Upper lobe of left lung (tissue), 4 donors: ENCODE data around the gene CD164L2.

ENCODE experiments used
- EP300 ChIP-seq, 4 donors: sonication (generic); formaldehyde crosslinking; IDR thresholded peaks; one replicate each; pipeline ENCODE4 v1.5.1; 2017; ENCODE audit warnings: antibody characterized with exemption in 4 of 4, control low read depth in 2 of 4
- POLR2AphosphoS5 ChIP-seq, 2 donors: sonication (generic); formaldehyde crosslinking; IDR thresholded peaks; one replicate each; pipeline ENCODE4 v1.5.1; 2017; ENCODE audit warnings: antibody characterized with exemption in 2 of 2
- TF ChIP-seq, protein P1 (sequence below), 6 experiments: fragments of 450-650 bp in 4 of 6; fragments of 200-600 bp in 2 of 6; sonication (generic) in 2 of 6; IDR thresholded peaks; one replicate each; pipeline ENCODE4 v1.5.1; 2016 to 2019; ENCODE audit warnings: antibody characterized with exemption in 6 of 6

DNA sequence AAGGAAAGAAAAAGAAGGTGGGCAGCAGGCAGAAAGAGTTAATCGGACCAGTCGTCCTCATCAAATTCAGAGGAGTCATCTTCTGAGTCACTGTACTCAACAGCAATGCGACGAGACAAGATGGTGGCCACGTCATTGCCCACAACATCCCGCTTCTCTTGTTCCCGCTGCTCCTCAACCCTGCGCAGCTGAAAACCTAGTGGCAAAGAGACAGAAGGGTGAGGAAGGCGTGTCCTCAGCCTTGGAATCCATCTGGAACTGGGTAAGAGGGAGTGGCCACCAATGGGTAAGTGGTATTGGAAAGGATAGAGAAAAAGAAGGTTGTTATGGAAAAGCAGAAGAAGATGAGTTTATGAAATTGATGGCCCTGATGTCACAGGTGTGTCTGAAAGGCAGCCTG, 25.0 kb upstream of the CD164L2 start:
- TF ChIP-seq, protein P1, sequence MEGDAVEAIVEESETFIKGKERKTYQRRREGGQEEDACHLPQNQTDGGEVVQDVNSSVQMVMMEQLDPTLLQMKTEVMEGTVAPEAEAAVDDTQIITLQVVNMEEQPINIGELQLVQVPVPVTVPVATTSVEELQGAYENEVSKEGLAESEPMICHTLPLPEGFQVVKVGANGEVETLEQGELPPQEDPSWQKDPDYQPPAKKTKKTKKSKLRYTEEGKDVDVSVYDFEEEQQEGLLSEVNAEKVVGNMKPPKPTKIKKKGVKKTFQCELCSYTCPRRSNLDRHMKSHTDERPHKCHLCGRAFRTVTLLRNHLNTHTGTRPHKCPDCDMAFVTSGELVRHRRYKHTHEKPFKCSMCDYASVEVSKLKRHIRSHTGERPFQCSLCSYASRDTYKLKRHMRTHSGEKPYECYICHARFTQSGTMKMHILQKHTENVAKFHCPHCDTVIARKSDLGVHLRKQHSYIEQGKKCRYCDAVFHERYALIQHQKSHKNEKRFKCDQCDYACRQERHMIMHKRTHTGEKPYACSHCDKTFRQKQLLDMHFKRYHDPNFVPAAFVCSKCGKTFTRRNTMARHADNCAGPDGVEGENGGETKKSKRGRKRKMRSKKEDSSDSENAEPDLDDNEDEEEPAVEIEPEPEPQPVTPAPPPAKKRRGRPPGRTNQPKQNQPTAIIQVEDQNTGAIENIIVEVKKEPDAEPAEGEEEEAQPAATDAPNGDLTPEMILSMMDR (IDR thresholded peaks at IDR 0.05): no peak
- TF ChIP-seq EP300 (IDR thresholded peaks at IDR 0.05) (no peak), POLR2AphosphoS5 (IDR thresholded peaks at IDR 0.05) (no peak)
